GM19025 (cell line): ENCODE data around the gene CAPN10.

Source experiments
- ATAC-seq: cut with Tn5 transposase; IDR thresholded peaks from one replicate; pipeline ENCODE4 v1.9.1; 2021; ENCODE audit warnings: mild to moderate bottlenecking, low read depth, moderate library complexity; ENCODE audit not compliant: unreplicated experiment

Gene CAPN10

GRCh38 chr2:240622060-240622411 is 35.5 kb downstream of the CAPN10 start:
- no peak for ATAC-seq

GRCh38 chr2:240622531-240623235 is 36.1 kb downstream of the CAPN10 start:
- no peak for ATAC-seq

- ATAC-seq, result no peak
Measured at GRCh38 chr2:240623531-240624010, 37.0 kb downstream of the CAPN10 start.

- no peak for ATAC-seq
Measured at GRCh38 chr2:240624011-240624949, 37.7 kb downstream of the CAPN10 start.

GRCh38 chr2:240624950-240625621 is 38.6 kb downstream of the CAPN10 start, which contains the start of gene GPR35:
GPR35 (plus strand) TSS chr2:240625480; CDS start chr2:240629953, 4,473 bp downstream.
- no peak for ATAC-seq

GRCh38 chr2:240626531-240627300 is 40.2 kb downstream of the CAPN10 start:
- no peak for ATAC-seq

- no peak for ATAC-seq
Measured at GRCh38 chr2:240627736-240628506, 41.4 kb downstream of the CAPN10 start.

GRCh38 chr2:240628507-240628807 is 41.9 kb downstream of the CAPN10 start:
- ATAC-seq, result no peak

- ATAC-seq, result no peak
Measured at GRCh38 chr2:240628808-240629618, 42.5 kb downstream of the CAPN10 start.

GRCh38 chr2:240629619-240629967 is 43.1 kb downstream of the CAPN10 start:
- no peak for ATAC-seq

GRCh38 chr2:240629968-240630770 is 43.6 kb downstream of the CAPN10 start:
- ATAC-seq, result no peak

GRCh38 chr2:240630771-240631547 is 44.4 kb downstream of the CAPN10 start:
- ATAC-seq, result no peak

GRCh38 chr2:240631548-240632305 is 45.2 kb downstream of the CAPN10 start:
- no peak for ATAC-seq

GRCh38 chr2:240632306-240632721 is 45.8 kb downstream of the CAPN10 start:
- no peak for ATAC-seq

GRCh38 chr2:240635121-240635997 is 48.8 kb downstream of the CAPN10 start:
- no peak for ATAC-seq
